Upper lobe of right lung (tissue), 1 donor: Measurements from ENCODE around the gene GTF2IRD1. TPM values are rescaled to one million over a fixed set of nuclear protein-coding genes. Genes with fewer than 3 reads are reported as not detected.
"Not testable (repeated sequence)": the region's sequence is repeated elsewhere in the genome, so short reads cannot be mapped to it uniquely, and the experiment has no call there.

Experiments used
- ATAC-seq: fragments of 200-7000 bp; cut with Tn5 transposase; one replicate; pipeline ENCODE4 v1.9.1; 2020; ENCODE audit warnings: mild to moderate bottlenecking, moderate library complexity
- DNase-seq: peaks from one replicate; pipeline ENCODE4 v3.0.0-alpha.2; 2020
- H3K27ac ChIP-seq: fragments of 200-600 bp; one replicate; pipeline ENCODE4 v1.8.0; 2022
- H3K27me3 ChIP-seq: fragments of 200-600 bp; one replicate; pipeline ENCODE4 v1.8.0; 2022; ENCODE audit warnings: mild to moderate bottlenecking
- H3K36me3 ChIP-seq: fragments of 200-600 bp; one replicate; pipeline ENCODE4 v1.8.0; 2022
- H3K4me1 ChIP-seq: fragments of 200-600 bp; one replicate; pipeline ENCODE4 v1.8.0; 2022
- H3K4me3 ChIP-seq: fragments of 200-600 bp; one replicate; pipeline ENCODE4 v1.8.0; 2022; ENCODE audit warnings: mild to moderate bottlenecking
- H3K9me3 ChIP-seq: fragments of 200-600 bp; one replicate; pipeline ENCODE4 v1.8.0; 2022
- intact Hi-C: fragments of 100-400 bp; cut with DNase I; formaldehyde crosslinking; loops from one replicate; pipeline ENCODE4 v1.11.0; 2022
- total RNA-seq: library from RNA; stranded (reverse); fragmentation: NEBNext Ultra II Directional; extraction: Animal tissue kit (Norgen Biotek cat#: 25700); gene quantifications from one replicate; pipeline ENCODE4 v1.2.1, GENCODE V29; 2021
- TF ChIP-seq, protein P1 (sequence below): fragments of 200-600 bp; IDR thresholded peaks from one replicate; pipeline ENCODE4 v1.8.0; 2022; ENCODE audit warnings: antibody characterized with exemption
- donor health status: DM: no; HTN: yes; CAD: no; lungs with severe emphysema.

GTF2IRD1 gene
- total RNA-seq, 1 donor from 2014 or later = 30.5 TPM

- H3K9me3 ChIP-seq = no peaks in the 10 kb centered on the region
- H3K4me1 ChIP-seq = no peaks in the 10 kb centered on the region
- no peak overlapping the region for H3K27ac ChIP-seq
- H3K4me3 ChIP-seq = no peak overlapping the region
- no peaks in the 10 kb centered on the region for H3K36me3 ChIP-seq
- H3K27me3 ChIP-seq = no peaks in the 10 kb centered on the region
- ATAC-seq (peak; percentile 12), DNase-seq (no peak)
- intact Hi-C loops = no loop called here
- TF ChIP-seq, protein P1, sequence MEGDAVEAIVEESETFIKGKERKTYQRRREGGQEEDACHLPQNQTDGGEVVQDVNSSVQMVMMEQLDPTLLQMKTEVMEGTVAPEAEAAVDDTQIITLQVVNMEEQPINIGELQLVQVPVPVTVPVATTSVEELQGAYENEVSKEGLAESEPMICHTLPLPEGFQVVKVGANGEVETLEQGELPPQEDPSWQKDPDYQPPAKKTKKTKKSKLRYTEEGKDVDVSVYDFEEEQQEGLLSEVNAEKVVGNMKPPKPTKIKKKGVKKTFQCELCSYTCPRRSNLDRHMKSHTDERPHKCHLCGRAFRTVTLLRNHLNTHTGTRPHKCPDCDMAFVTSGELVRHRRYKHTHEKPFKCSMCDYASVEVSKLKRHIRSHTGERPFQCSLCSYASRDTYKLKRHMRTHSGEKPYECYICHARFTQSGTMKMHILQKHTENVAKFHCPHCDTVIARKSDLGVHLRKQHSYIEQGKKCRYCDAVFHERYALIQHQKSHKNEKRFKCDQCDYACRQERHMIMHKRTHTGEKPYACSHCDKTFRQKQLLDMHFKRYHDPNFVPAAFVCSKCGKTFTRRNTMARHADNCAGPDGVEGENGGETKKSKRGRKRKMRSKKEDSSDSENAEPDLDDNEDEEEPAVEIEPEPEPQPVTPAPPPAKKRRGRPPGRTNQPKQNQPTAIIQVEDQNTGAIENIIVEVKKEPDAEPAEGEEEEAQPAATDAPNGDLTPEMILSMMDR = no peak
These were observed 73.1 kb downstream of the GTF2IRD1 start for GRCh38 chr7:74526780-74527179.

DNA sequence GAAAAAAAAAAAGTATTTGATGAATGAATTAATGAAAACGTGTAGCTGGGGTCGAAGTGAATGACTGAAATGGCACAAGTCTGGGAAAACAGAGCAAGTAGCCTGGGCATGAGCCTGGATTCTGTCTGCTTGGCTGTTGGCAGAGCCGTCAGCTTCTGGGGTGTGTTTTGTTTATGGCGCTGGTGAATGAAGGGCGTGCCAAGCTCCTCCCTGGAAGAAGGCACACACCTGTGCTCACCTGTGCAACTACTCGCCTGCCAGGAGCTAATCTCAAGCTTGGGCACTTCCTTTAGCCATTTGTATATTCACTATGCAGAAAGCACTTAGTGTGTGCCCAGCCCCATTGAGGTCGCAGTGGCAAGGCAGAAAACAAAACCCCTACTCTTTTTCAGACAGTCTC, 74.1 kb downstream of the GTF2IRD1 start:
- intact Hi-C loops = no loop called here
- ATAC-seq = no peak
- H3K27me3 ChIP-seq = no peaks in the 10 kb centered on the region
- H3K36me3 ChIP-seq = no peaks in the 10 kb centered on the region
- no peaks in the 10 kb centered on the region for H3K9me3 ChIP-seq
- TF ChIP-seq, protein P1 = no peak
- no peak for DNase-seq
- no peaks in the 10 kb centered on the region for H3K4me1 ChIP-seq
- H3K27ac ChIP-seq = no peak overlapping the region
- no peak overlapping the region for H3K4me3 ChIP-seq

DNA sequence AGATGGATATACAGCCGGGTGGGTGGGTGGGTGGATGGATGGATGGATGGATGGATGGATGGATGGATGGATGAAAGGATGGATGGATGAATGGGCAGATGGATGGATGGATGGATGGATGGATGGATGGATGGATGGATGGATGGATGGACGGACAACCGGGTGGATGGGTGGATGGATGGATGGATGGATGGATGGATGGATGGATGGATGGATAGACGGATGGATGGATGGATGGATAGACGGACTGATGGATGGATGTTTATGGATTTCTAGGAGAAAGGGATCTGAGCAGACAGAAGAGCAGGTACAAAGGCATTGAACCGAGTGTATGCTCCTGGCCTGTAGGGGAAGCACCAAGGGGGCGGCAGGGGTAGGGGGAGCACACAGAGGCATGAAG, 75.1 kb downstream of the GTF2IRD1 start:
- H3K4me3 ChIP-seq, DNase-seq, H3K9me3 ChIP-seq, ATAC-seq, H3K36me3 ChIP-seq, intact Hi-C loops, H3K27me3 ChIP-seq, H3K27ac ChIP-seq, H3K4me1 ChIP-seq: not testable (repeated sequence)

DNA sequence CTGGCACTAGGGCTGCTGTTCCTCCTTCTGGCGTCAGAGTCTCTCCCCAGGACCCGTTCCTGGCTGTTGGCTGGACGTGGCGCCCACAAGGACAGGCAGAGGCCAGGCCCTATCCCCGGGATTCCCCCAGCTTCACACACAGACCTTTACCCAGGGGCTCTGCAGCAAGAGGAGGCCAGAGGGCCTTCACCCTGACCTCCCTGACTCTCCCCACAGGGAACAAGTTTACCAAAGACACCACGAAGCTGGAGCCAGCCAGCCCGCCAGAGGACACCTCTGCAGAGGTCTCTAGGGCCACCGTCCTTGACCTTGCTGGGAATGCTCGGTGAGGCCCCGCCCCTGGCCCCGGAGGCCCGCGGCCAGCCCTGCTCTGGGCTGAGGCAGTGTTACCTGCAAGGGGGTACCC, 82.2 kb downstream of the GTF2IRD1 start:
- Histone ChIP-seq H3K4me3 (no peak overlapping the region), H3K4me1 (no peaks in the 10 kb centered on the region), H3K27ac (no peak overlapping the region), H3K9me3 (no peaks in the 10 kb centered on the region), H3K27me3 (no peaks in the 10 kb centered on the region), H3K36me3 (no peaks in the 10 kb centered on the region)
- intact Hi-C loops = no loop called here
- TF ChIP-seq, protein P1 = no peak
- DNase-seq (no peak), ATAC-seq (peak; percentile 22)

DNA sequence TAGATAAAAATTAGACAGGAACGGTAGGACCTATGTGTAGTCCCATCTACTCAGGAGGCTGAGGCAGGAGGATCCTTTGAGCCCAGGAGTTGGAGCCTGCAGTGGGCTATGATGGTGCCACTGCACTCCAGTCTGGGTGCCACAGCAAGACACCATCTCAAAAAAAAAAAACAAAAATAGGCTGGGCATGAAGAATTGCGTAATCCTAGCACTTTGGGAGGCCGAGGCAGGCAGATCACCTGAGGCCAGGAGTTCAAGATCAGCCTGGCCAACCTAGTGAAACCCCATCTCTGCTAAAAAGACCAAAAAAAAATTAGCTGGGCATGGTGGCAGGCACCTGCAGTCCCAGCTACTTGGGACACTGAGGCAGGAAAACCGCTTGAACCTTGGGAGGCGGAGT, 88.2 kb downstream of the GTF2IRD1 start:
- ATAC-seq, H3K36me3 ChIP-seq, H3K27ac ChIP-seq, intact Hi-C loops, DNase-seq, H3K9me3 ChIP-seq, H3K4me3 ChIP-seq, H3K27me3 ChIP-seq, H3K4me1 ChIP-seq: not testable (repeated sequence)

DNA sequence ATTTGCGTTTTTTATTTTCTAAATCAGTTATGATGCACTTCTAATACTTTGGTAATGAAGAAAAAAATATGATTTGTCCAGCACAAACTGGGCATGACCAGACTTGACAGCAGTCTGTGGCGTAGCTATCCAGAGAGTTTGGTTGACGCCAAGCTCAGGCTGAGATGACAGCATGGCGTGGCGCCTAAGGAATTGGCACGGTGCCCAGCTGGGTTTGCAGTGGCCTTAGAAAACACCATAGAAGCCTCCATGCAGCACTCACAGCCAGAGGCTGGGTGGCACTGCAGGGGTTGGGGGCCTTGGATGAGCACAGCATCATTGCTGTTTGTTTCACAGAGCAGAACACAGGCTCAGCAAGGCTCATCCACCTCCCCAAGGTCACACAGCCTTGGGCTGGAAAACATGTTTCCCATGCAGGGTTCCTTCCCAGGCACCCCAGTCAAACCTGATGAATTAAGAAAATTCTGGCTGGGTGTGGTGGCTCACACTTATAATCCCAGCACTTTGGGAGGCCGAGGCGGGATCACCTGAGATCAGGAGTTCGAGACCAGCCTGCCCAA, 88.9 kb downstream of the GTF2IRD1 start:
- H3K9me3 ChIP-seq = no peaks in the 10 kb centered on the region
- TF ChIP-seq, protein P1 = no peak
- intact Hi-C loops = no loop called here
- H3K4me3 ChIP-seq = no peak overlapping the region
- H3K27ac ChIP-seq = no peak overlapping the region
- H3K4me1 ChIP-seq = no peaks in the 10 kb centered on the region
- DNase-seq (no peak), ATAC-seq (no peak)
- no peaks in the 10 kb centered on the region for H3K36me3 ChIP-seq
- H3K27me3 ChIP-seq = no peaks in the 10 kb centered on the region
